ENCODE measurements around the gene MATK. TPM values are rescaled to one million over a fixed set of nuclear protein-coding genes. Genes with fewer than 3 reads are reported as not detected.
A peak's percentile ranks its signal among the peaks of the same experiment; 100 is the strongest.

Gene MATK
- total RNA-seq, 1 donor, result not detected

- peak; percentile 23 for TF ChIP-seq CTCF (IDR thresholded peaks at IDR 0.05; ENCODE audit: insufficient read depth, low read depth, low read length)
- DNase-seq (ENCODE audit: low read depth), result no peak
- H3K4me3 ChIP-seq (ENCODE audit: low read depth, low read length), result no peak overlapping the region
Observed at GRCh38 chr19:3801412-3802096, 15.4 kb upstream of the MATK start.

DNA sequence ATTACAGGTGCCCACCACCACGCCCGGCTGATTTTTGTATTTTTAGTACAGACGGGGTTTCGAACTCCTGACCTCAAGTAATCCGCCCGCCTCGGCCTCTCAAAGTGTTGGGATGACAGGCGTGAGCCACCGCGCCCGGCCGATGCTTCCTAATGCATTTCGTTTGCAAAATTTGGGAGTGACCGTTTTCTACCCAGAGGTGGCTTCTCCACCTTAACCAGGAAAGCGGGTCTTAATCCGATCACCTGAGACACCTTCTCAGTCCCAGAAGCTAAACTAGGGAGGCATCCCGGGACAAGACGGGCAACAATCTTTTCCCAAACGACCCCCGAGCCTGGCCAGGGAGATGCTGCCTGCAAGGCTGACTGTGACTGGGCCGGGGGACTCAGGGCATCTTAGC, 14.8 kb upstream of the MATK start:
- TF ChIP-seq CTCF (IDR thresholded peaks at IDR 0.05; ENCODE audit: insufficient read depth, low read depth, low read length), result no peak
- DNase-seq (ENCODE audit: low read depth), result no peak
- no peak overlapping the region for H3K4me3 ChIP-seq (ENCODE audit: low read depth, low read length)

DNA sequence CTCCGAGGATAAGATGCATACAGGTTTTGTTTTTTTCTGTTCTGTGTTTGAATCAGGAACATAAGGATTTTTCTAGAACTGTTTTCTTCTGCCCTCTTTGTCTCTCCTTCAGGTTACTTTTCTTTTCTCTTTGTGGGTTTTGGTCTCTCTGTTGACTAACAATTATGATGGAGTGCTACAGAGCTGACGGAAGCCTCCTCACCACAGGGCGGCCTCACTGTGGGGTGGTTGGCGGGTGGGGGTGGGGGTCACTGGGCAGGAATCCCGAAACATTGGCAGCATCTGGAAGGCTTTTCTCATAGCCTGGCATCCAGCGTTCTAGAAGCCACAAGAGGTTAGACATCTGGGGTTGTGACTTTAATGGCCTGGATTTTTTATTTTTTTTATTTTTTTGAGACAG, 12.0 kb upstream of the MATK start:
- DNase-seq (ENCODE audit: low read depth), result no peak
- no peak for TF ChIP-seq CTCF (IDR thresholded peaks at IDR 0.05; ENCODE audit: insufficient read depth, low read depth, low read length)
- no peak overlapping the region for H3K4me3 ChIP-seq (ENCODE audit: low read depth, low read length)

GRCh38 chr19:3796358-3796757, 10.2 kb upstream of the MATK start:
- TF ChIP-seq CTCF (IDR thresholded peaks at IDR 0.05; ENCODE audit: insufficient read depth, low read depth, low read length), result no peak
- no peak for DNase-seq (ENCODE audit: low read depth)
- no peak overlapping the region for H3K4me3 ChIP-seq (ENCODE audit: low read depth, low read length)

- no peak for TF ChIP-seq CTCF (IDR thresholded peaks at IDR 0.05; ENCODE audit: insufficient read depth, low read depth, low read length)
- DNase-seq (ENCODE audit: low read depth), result no peak
- no peak overlapping the region for H3K4me3 ChIP-seq (ENCODE audit: low read depth, low read length)
Observed at GRCh38 chr19:3793799-3794198, 7.6 kb upstream of the MATK start.

GRCh38 chr19:3792114-3792513, 5.9 kb upstream of the MATK start:
- H3K4me3 ChIP-seq (ENCODE audit: low read depth, low read length), result no peak overlapping the region

More at GRCh38 chr19:3792114-3792513, 5.9 kb upstream of the MATK start:
- DNase-seq (ENCODE audit: low read depth), result no peak
- TF ChIP-seq CTCF (IDR thresholded peaks at IDR 0.05; ENCODE audit: insufficient read depth, low read depth, low read length), result no peak

Measured in fibroblast of villous mesenchyme (primary cell).